Heart right ventricle (tissue), 16 donors: ENCODE results near the gene CCDC9B. TPM values are rescaled to one million over a fixed set of nuclear protein-coding genes. Genes with fewer than 3 reads are reported as not detected.

Experiments used
- ATAC-seq, 8 donors: fragments of 200-7000 bp; cut with Tn5 transposase; one replicate each; pipeline ENCODE4 v1.9.1; 2020; ENCODE audit warnings: mild to moderate bottlenecking in 8 of 8, moderate library complexity in 8 of 8, moderate number of reproducible peaks in 1 of 8
- DNase-seq, 2 donors: peaks; one replicate each; pipeline ENCODE4 v3.0.0-alpha.2; 2020
- H3K27ac ChIP-seq, 10 donors: fragments of 200-600 bp; sonication (generic) in 2 of 10; one replicate each; pipeline versions ENCODE4 v1.5.0 to v1.8.0; 2020 to 2022; ENCODE audit warnings: mild to moderate bottlenecking in 3 of 10
- H3K27me3 ChIP-seq, 7 donors: fragments of 200-600 bp; one replicate each; pipeline ENCODE4 v1.8.0; 2021 to 2022; ENCODE audit warnings: mild to moderate bottlenecking in 2 of 7
- H3K36me3 ChIP-seq, 9 donors: fragments of 200-600 bp; sonication (generic) in 1 of 9; one replicate each; pipeline versions ENCODE4 v1.5.0 to v1.8.0; 2020 to 2022; ENCODE audit warnings: mild to moderate bottlenecking in 2 of 9
- H3K4me1 ChIP-seq, 9 donors: fragments of 200-600 bp; sonication (generic) in 1 of 9; one replicate each; pipeline versions ENCODE4 v1.5.0 to v1.8.0; 2020 to 2022; ENCODE audit warnings: mild to moderate bottlenecking in 4 of 9
- H3K4me3 ChIP-seq, 10 donors: fragments of 200-600 bp; sonication (generic) in 2 of 10; one replicate each; pipeline versions ENCODE4 v1.5.0 to v1.8.0; 2020 to 2022; ENCODE audit warnings: mild to moderate bottlenecking in 7 of 10, moderate library complexity in 2 of 10
- H3K9me3 ChIP-seq, 11 donors: fragments of 200-600 bp in 10 of 11; sonication (generic) in 2 of 11; one replicate each; pipeline versions ENCODE4 v1.5.0 to v1.8.0; 2013 to 2022; ENCODE audit warnings: mild to moderate bottlenecking in 2 of 11, control low read depth in 1 of 11, moderate library complexity in 1 of 11
- WGBS, 2 donors: extraction: QIAGEN DNeasy Blood & Tissue Kit; methylation state at CpG; one replicate each; pipeline ENCODE4 v1.1.7; 2013; ENCODE audit warnings: inconsistent platforms in 1 of 2; 5-methylcytosine and 5-hydroxymethylcytosine counted together
- intact Hi-C, 10 donors: fragments of 100-400 bp; cut with DNase I; formaldehyde crosslinking; loops; one replicate each; pipeline versions ENCODE4 v1.11.1 to v1.14.2; 2022
- polyA plus RNA-seq, 2 donors: library from polyadenylated mRNA; stranded (reverse); fragments of 200-250 nt; gene quantifications; one replicate each; pipeline ENCODE4 v1.2.3, GENCODE V29; 2013
- total RNA-seq, 10 donors: library from RNA; stranded (reverse); fragmentation: NEBNext Ultra II Directional in 3 of 10; extraction: Animal tissue kit (Norgen Biotek cat#: 25700) in 3 of 10; gene quantifications; one replicate each; pipeline versions ENCODE4 v1.2.1 to v1.2.4, GENCODE V29; 2021 to 2023
- TF ChIP-seq, protein P1 (sequence below), 9 donors: fragments of 200-600 bp; sonication (generic) in 2 of 9; IDR thresholded peaks; one replicate each; pipeline versions ENCODE4 v1.5.0 to v1.8.0; 2021 to 2022; ENCODE audit warnings: antibody characterized with exemption in 9 of 9, mild to moderate bottlenecking in 5 of 9, moderate library complexity in 1 of 9
- donor health status: Arrhythmogenic right ventricular cardiomyopathy.
- donor health status: ischemic (EF 13 %, LVEDD 7.1; RV severe dilation, severe dysfunction).
- donor health status: healthy with polysubstance abuse.
- donor health status: DM: no; HTN: yes; CAD: no.
- donor health status: DM: no; HTN: no; CAD: no.
- donor health status: ischemic (EF 25% LVEDD 6.9; RV normal size, moderate dysfunction).
- donor health status: ischemic (EF 25% LVEDD 5.7; RV mildly dilated, moderate dysfunction).
- donor health status: healthy.
- donor health status: DM: yes; HTN: yes; CAD: no.
- donor health status: Ischemic cardiomyopathy.
- donor health status: ischemic (EF 35%, LVEDD 5.7; RV mildly dilated, moderate dysfunction).
- donor health status: nonischemic (EF 11% LVEDD 7.7; RV severe dilation, severe dysfunction).
- donor health status: DM: yes; HTN: yes; CAD: no.
- donor health status: PGD.
- donor health status: ischemic (EF 29% LVEDD 5.4; RV normal size, mild dysfunction).
- donor health status: nonischemic (EF 23%, LVEDD 6.1; RV moderate dilation, normal function).

The CCDC9B gene
- total and polyA plus RNA-seq, 12 donors, result 13.0 to 190 (median 144) TPM

- Histone ChIP-seq H3K4me1 (peaks cover 3 to 42% (median 28%) of the 10 kb centered on the region in 9 donors), H3K4me3 (no peak overlapping the region), H3K27ac (no peak overlapping the region), H3K27me3 (no peaks in the 10 kb centered on the region), H3K36me3 (no peaks in the 10 kb centered on the region), H3K9me3 (no peaks in the 10 kb centered on the region)
- intact Hi-C loops, result loop anchor here in 1 of 10 donors (5.0 kb wide), 1 partner anchor 75 kb away; no protein-coding TSS in a partner anchor
- 85 to 87% methylated on average over 15 of the region's 15 CpGs for WGBS, 2 donors
- DNase-seq (no peak), ATAC-seq (no peak)
- TF ChIP-seq, protein P1, sequence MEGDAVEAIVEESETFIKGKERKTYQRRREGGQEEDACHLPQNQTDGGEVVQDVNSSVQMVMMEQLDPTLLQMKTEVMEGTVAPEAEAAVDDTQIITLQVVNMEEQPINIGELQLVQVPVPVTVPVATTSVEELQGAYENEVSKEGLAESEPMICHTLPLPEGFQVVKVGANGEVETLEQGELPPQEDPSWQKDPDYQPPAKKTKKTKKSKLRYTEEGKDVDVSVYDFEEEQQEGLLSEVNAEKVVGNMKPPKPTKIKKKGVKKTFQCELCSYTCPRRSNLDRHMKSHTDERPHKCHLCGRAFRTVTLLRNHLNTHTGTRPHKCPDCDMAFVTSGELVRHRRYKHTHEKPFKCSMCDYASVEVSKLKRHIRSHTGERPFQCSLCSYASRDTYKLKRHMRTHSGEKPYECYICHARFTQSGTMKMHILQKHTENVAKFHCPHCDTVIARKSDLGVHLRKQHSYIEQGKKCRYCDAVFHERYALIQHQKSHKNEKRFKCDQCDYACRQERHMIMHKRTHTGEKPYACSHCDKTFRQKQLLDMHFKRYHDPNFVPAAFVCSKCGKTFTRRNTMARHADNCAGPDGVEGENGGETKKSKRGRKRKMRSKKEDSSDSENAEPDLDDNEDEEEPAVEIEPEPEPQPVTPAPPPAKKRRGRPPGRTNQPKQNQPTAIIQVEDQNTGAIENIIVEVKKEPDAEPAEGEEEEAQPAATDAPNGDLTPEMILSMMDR (IDR thresholded peaks at IDR 0.05), result no peak
Observed at GRCh38 chr15:40346579-40347558, 6.1 kb upstream of the CCDC9B start.

DNA sequence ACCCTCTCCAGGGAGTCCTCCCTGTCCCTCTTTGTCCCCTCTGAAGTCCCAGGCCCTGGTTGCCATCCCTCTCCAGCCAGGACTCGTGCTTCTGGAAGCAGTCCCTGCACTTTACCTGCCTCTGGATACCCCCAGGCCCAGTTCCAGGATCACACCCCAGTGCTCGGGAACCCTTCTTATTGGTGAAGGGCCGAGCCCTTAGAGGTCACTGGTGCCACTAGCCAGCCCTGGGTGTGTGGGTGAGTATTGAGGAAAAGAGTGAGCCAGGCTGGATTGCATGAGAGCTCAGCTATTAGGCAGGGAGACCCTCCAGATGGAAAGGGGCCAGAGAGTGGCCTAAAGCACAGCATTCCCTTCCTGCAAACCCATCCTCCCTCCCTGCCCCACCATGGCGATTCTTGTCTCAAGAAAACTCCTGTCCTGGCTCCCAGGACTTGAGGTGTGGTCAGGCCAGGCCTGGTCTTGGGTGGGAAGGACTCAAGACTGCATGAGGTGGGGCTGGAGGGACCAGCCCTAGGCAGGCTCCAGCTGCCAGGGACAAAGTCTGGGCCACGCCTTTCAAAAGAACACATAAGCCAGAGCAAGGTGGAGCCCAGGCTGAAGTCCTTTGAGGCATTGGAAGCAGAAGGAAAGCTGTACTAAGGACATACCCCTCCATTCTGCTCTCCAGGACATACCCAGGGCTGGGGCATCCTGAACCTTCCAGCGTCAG, 5.3 kb upstream of the CCDC9B start:
- DNase-seq, result no peak
- Histone ChIP-seq H3K4me3 (no peak overlapping the region), H3K9me3 (no peaks in the 10 kb centered on the region), H3K27ac (no peak overlapping the region), H3K36me3 (no peaks in the 10 kb centered on the region), H3K4me1 (peaks cover 11 to 50% (median 37%) of the 10 kb centered on the region in 9 donors), H3K27me3 (no peaks in the 10 kb centered on the region)
- WGBS, 2 donors, result 94 to 95% methylated on average over 6 of the region's 6 CpGs
- no peak for ATAC-seq
- TF ChIP-seq, protein P1 (IDR thresholded peaks at IDR 0.05), result no peak
- intact Hi-C loops, result loop anchor here in 4 of 10 donors (2.0 to 5.0 kb wide), 4 partner anchors 25 to 77 kb away; no protein-coding TSS in a partner anchor

GRCh38 chr15:40345225-40345866, 4.6 kb upstream of the CCDC9B start:
- H3K27ac ChIP-seq, result no peak overlapping the region
- intact Hi-C loops, result loop anchor here in 4 of 10 donors (2.0 to 5.0 kb wide), 4 partner anchors 25 to 77 kb away; no protein-coding TSS in a partner anchor
- WGBS, 2 donors, result 72 to 74% methylated on average over 10 of the region's 10 CpGs
- H3K4me1 ChIP-seq, result peaks cover 17 to 57% (median 43%) of the 10 kb centered on the region in 9 donors
- DNase-seq (no peak), ATAC-seq (no peak)
- no peaks in the 10 kb centered on the region for H3K27me3 ChIP-seq
- no peaks in the 10 kb centered on the region for H3K9me3 ChIP-seq
- H3K4me3 ChIP-seq, result no peak overlapping the region
- TF ChIP-seq, protein P1 (IDR thresholded peaks at IDR 0.05), result no peak
- H3K36me3 ChIP-seq, result no peaks in the 10 kb centered on the region
